Fibroblast of peridontal ligament (primary cell): ENCODE measurements around the gene PANK1.

Experiments
- DNase-seq: peaks from one replicate; pipeline ENCODE4 v3.0.0-alpha.2; 2010; ENCODE audit errors: extremely low read depth

PANK1 gene

DNA sequence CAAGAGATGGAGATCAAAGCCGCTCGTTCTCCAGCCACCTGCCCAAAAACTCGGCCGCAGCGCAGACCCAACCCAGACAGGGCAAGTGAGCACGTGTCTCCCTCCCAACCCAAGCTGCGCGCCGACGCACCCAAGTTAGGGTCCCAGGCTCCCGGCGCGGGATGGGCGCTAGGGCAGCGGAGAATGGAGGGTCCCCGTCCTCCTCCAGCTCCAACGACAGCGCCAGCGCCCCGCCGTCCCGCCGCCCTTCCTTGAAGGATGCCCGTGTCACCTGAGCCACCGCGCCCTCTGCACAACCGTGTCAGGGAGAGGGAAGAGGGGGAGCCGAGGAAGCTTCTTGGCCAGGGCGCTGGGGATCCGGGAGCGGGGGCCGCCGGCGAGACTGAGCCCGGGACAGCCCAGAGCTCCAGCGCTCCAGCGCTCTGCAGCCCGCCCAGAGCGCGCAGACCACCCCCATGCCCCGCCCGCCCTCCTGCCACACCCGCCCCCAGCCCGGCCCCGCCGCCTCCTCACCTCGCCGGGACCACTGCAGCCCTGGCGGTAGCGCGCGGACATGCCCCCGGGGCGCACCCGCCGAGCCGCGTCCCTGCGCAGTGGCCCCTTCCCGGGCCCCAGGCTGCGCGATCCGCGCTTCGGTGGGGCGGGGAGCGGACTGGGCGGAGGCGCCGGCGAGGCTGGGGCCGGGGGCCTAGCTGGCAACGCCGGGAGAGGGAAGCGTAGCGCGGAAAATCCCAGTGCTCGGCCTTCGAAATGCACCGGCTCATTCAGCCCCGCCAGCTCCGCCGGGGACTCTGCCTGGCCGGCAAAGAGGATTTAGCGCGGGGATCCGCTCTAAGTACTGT lies 109.7 kb downstream of the PANK1 start, which contains the start of gene SLC16A12:
Gene SLC16A12, minus strand, starts transcription at position 424 of the 842 bp plus-strand sequence. CDS start 73,016 bp downstream, outside the sequence.
- DNase-seq: no peak

DNA sequence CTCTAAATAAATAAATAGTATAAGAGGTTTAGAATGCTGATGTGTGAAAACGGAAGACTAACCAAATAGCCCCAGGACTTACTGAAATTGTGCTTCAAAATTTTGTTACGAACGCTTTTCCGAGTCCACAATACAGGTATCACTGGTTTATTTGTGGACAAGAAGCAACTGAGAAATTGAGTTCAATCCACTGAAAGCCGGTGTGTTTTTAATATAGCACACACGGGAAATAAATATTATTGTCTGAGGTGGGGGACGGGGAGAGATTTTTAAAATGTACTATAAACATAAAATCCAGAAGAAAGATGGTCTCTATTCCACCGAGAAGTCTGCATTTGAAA lies 110.2 kb downstream of the PANK1 start:
- no peak for DNase-seq
